MV-4-11 (cell line): Measurements from ENCODE around the gene RAPGEF6.
"Not testable (repeated sequence)": the region's sequence is repeated elsewhere in the genome, so short reads cannot be mapped to it uniquely, and the experiment has no call there.

Experiments
- DNase-seq: peaks from one replicate; lab custom pipeline; 2025; lab: John Stamatoyannopoulos, UW

The RAPGEF6 gene

DNA sequence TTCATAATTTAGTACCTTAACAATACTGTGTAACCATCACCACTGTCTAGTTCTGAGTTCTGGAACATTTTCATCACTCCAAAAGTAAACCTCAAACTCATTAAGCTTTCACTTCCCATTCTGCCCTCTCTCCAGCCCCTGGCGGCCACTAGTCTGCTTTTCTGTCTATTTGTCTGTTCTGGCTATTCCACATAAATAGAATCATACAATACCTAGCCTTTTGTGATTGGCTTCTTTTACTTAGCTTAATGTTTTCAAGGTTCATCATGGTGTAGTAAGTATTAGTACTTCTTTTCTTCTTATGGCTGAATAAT is 138.7 kb downstream of the RAPGEF6 start:
- DNase-seq = peak; percentile 72

DNA sequence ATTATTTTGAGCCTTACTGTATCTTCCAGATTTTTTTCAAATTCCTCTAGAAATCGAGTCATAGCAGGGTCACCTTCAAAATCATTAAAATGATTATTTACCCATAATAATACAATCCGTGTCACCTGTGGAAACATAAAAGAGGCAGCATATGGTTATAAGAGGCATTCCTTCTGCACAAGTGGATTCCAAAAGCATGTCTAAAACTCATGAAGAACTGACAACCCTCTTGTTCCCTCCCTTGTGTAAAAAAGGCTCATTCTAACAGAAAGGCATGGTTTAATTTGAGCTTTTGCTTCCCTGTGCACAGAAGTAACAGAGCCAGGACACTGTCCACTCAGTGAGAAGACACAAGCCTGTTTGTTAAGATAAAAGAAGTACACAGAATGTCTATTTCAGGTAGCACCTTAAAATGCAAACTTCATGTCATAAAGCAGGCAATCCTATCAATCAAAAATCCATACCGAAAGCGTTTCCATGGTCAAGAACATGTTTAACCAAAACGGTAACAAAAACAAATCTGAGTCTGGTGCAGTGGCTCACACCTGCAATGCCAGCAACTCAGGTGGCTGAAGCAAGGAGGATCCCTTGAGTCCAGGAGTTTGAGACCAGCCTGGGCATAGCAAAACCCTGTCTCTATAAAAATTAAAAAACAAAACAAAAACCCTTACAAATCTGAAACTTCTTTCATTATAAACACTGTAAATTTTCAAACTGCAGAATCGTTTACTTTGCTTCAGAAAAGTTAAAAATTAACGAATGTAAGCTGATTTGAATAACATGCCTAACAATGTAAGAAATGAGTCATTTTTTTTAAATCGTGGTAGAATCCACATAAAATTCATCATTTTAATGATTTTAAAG is 139.3 kb downstream of the RAPGEF6 start:
- DNase-seq = no peak

DNA sequence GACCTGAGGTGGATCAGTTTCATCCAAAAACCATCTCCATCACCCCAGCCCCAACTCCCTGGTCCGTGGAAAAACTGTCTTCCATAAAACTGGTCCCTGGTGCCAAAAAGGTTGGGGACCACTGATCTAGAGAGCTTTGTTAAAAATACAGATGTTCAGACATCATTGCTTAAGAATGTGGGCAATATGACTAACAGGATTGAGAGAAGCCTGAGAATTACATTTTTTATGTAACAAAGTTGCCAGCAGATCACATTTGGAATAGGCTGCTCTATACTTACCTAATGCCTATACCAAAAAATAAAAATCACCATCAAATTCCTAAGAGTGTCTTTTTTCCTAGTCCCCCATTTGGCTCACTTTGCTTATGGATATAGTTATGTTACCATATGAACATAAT is 143.3 kb downstream of the RAPGEF6 start:
- peak; percentile 22 for DNase-seq

DNA sequence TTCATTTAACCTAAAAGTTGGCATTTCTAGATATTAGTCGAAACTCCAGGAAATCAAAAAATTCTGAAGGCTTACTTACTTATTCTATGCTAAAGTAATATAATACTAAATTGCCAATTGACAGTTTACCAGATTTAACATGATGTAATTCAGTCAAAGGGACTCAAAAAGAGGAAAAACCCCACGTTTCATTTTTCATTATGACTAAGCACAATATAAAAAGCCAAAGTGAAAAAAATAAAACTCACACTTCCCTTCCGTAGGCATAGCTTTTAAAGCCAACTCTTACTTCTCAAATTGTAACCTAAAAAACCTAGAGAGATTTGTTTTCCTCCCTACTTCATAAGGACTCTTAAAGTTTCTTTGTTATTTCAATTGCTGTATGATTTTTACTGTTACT is 146.6 kb downstream of the RAPGEF6 start:
- peak; percentile 92 for DNase-seq

DNA sequence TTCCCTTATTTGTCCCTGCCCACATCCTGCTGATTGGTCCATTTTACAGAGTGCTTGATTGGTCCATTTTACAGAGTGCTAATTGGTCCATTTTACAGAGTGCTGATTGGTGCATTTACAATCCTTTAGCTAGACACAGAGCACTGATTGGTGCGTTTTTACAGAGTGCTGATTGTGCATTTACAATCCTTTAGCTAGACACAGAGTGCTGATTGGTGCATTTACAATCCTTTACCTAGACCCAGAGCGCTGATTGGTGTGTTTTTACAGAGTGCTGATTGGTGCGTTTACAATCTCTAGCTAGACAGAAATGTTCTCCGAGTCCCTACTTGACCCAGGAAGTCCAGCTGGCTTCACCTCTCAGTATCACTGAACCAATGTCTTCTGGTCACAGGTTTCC is 147.7 kb downstream of the RAPGEF6 start:
- DNase-seq = not testable (repeated sequence)

DNA sequence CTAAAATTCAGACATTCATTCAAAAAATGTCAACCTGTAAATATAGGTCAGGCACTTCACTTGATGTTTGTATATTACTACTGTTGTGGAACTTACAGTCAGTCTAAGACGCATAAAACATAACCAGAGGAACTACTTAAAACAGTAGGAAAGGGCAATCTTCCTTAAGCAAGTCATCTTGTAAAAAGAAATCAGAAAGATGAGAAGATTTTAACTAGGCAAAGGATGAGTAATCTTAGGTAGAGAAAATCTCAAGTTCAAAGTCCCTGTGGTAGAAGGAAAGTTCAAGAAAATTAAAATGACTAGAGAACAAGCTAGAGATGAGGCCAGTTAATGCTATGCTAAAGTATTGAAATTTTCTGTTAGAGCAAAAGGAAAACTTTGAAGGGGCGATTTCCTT is 152.4 kb downstream of the RAPGEF6 start:
- no peak for DNase-seq

DNA sequence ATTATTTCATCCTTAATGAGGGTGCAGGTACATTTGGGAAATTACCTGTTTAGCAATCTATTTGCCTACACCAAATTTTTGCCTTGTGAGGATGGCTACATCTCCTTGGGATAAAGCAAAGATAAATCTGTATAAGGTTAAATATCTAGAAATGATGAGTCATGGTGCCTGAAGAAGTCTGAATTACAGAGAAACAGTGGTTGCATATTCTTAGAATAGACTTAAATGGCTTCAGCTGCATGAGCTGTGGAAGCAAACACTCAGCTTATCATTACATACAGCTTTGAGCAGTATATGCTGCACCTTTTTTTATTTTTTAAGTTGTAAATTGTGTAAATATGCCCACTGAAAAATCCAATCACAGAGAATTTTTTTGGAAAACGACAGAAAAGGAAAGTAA is 153.5 kb downstream of the RAPGEF6 start:
- peak; percentile 31 for DNase-seq

DNA sequence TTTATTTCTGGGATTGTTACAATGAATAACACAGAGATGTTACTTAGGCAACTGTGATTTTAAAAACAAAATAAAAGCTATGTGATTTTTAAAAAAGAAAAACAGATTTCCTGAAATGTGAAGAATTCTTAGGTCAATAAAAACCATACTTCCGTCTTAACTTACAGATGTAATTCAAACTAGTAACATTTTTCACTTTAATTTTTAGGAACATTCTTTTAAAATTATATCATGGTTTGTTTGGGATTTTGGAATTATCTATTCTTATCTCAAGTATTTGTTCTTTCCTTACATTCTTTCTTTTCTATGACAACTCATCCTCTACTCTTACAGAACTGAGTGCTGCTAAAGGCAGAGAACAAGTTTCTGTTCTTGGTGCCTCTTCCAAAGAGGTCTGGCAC is 159.5 kb downstream of the RAPGEF6 start:
- DNase-seq = no peak

DNA sequence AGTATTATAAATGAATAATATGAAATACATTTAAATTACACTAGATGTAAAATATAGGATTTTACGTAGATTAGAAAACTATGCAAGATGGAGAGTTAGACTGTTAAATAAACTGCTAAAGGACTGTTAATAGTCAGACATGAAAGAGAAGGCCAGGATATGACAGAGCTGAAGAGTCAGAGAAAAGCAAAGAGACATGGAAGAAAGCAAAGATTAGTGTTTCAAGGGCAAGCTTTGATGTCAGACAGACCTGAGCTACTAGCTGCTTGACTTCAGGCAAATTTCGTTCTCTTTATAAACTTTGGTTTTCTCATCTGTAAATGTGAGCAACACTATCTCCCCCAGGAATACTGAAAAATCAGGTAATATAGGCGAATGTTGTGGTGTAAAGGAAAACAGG is 161.3 kb downstream of the RAPGEF6 start:
- DNase-seq = no peak

DNA sequence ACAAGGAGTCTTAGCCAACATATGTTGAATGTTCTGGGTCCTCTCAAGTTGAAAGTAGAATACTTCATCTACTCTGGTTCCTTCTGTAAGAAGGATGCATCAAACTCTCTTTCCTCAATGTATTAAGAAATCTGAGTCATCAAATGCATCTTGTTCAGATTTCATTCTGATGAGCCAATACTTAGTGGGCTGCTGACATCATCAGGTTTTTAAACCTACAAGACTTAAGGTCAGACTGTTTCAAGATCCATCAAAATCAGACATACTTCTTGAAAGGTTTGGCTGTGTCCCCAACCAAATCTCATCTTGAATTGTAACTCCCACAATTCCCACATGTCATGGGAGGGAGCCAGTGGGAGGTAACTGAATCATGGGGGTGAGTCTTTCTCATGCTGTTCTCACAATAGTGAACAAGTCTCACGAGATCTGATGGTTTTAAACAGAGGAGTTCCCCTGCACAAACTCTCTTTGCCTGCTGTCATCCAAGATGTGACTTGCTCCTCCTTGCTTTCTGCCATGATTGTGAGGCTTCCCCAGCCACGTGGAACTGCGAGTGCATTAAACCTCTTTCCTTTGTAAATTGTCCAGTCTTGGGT is 168.8 kb downstream of the RAPGEF6 start:
- peak; percentile 43 for DNase-seq

DNA sequence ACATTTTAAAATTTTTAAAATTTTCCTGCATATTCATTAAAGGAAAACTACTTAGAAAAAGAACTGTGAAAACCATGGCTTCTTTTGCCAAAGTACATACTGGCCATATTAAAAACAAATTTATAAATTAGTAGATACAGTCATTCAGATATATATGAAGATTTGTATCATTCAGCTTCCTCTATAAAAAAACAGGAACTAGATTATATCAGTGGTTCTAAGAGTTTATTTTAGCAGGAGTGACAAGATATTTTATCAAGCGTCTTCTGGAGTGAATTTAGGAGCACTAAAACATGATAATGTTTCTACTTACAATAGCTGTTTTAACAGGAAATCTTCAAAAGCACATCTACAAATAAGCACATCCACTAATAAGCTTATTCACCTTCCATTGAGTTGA is 171.4 kb downstream of the RAPGEF6 start:
- peak; percentile 40 for DNase-seq

DNA sequence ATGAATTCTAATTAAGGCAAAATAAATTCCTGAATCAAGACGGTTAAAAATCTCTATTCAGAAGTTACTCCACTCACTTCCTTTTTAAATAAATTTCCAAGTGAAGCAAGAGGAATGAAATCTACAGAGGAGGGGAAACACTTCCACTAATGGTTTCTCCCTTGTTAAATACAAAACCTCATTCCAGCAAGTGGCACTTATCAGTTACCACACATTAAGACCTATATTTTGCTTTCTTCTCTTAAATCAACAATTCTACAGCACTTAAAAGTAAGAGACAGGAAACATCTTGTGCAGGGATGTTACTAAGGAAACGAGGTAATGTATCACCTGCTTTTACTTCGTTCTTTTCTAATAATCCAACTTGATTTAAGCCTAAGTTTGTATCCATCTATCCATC is 172.6 kb downstream of the RAPGEF6 start:
- no peak for DNase-seq

DNA sequence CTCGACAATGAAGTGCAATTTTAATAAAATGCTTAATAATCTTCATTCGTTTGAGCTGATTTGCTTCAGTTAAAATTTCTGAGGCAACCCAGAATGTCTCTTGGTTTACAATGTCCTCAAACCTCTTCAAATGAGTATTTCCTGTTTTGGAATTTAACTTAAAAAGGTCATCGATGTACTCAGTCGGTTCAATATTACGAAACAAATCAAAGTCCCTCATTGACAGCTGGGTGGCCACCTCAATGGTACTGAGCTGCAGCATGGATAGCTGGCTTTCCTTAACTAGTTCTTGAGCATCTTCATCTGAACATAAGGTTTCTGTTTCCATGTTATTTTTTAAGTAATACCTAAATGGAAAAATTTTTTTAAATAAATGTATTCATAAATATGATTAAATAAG is 173.3 kb downstream of the RAPGEF6 start:
- DNase-seq = no peak

DNA sequence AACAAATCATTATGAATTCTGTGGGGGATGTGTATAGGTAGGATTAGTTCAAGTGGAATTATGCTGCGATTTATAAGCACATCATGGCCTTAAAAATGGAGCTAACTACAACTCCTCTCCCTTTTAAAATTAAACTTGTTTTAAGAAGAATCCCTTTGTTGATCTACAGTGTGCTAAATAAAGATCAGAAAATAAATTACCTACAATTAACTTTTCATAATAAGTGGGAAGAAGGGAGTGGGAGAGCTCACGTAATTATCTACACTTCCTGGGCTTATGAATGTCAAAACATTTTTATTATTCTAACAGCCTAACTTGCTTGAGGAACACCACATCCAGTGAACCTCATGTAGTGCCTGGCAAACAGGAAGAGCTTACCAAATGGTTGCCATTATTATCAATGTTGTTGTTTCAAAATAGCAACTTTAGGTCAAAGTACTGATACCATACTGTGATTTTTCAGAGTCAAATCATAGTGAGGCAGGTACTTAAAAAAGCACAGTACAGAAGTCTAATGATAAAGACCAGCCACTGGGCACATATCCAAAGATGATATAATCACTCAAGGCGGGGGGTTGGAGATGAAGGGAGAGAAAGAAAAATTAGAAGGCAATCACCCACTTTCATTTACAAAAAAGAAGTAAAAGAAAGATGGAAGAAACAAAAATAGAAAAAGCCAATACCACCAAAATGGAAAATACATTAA is 174.0 kb downstream of the RAPGEF6 start:
- DNase-seq = no peak

DNA sequence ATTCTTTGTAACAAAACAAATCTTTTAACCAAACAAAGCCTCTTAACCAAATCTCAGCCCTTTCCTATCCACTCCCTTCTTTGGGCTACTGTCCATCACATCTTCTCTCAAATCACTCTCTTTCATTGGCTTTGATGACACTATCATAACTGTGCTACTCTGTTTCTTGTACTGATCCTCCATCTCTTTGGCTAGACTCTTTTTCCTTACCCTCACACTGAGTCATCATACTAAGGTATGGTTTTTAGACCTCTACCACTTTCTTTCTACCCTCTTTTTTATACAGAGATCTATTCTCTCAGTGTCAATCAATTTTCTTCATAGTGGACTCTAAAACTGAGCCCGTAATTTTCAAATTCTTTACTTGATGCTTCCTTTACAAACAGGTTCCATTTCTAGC is 174.9 kb downstream of the RAPGEF6 start:
- no peak for DNase-seq

DNA sequence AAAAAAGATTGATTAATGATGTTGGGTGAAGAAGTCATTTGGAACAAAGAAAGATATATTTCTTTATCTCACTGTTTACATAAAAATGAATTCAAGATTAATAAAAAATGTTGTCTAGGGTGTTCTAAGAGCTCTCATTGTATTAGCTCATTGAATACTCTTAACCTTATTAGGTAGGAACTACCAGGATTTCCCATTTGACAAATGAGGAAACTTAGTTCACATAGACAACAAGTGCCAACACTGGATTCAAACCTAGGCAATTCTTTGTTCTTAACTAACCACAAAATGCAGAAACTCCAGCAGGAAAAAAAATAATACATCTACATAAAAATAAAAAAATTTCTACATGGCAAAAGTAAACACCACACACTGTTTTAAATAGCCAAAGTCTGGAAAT is 175.8 kb downstream of the RAPGEF6 start:
- no peak for DNase-seq

DNA sequence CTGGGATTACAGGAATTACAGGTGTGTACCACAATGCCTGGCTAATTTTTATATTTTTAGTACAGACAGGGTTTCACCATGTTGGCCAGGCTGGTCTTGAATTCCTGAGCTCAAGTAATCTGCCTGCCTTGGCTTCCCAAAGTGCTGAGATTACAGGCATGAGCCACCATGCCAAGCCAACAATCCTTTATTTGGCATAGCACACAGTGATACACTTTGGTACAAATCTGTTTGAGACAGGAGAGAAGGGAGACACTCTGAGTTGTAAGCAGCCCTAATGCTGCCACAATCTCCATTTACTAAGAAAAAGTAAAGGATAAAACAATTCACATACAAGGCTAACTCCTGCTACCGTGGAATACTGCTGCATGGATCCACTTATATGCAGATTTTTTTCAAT is 177.8 kb downstream of the RAPGEF6 start:
- no peak for DNase-seq

DNA sequence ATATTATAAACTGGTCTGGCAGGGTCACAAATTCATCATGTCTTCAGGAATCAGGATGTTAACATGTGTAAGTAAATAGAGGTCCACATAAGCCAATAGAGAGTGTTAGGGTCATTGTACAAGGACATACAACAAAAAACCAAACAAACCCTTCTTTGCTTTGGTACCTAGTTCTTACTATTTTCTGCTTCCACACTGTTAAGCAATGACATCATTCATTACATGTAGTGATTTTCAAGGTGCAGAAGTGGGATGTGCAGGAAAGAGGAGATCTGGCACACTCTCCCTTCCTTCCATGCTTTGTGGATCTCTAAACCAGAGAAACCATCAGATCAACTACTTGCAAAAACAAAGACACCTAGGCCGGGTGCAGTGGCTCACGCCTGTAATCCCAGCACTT is 184.1 kb downstream of the RAPGEF6 start:
- no peak for DNase-seq

DNA sequence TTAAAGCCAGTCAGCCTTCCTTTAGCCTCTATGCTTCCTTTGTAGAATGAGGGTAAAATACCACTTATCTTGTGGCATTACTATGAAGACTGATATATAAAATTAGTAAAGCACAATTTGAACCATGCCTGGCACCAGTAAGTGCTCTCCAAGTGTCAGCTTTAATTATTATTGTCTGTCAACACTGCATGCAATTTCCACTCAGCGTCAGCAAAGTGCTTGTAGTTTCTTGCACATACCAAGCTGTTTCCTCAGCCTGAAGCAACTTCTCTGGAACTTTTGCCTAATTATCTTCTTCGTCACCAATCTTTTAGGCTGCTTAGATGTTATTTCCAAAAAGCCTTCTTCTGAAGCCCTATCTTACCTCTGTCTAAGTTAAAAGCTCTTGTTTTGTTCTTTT is 193.8 kb downstream of the RAPGEF6 start:
- no peak for DNase-seq

DNA sequence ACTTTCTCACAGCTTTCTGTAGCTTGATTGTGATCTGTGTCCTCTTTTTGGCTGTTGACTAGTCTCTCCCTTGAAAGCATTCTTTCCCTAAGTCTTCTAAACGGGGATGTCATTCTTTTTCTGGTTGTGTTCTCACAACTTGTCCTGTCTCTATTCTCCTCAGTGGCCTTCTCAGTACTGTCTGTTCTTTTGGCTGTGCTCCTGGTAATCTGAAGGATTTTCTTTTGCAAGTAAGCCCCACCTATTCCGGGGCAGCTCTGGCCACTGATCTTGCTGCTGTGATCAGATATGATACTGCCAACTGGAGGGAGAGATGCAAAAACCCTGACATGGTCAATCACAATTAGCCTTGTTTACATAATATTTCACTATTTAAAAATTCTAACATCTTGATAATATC is 198.9 kb downstream of the RAPGEF6 start:
- no peak for DNase-seq

DNA sequence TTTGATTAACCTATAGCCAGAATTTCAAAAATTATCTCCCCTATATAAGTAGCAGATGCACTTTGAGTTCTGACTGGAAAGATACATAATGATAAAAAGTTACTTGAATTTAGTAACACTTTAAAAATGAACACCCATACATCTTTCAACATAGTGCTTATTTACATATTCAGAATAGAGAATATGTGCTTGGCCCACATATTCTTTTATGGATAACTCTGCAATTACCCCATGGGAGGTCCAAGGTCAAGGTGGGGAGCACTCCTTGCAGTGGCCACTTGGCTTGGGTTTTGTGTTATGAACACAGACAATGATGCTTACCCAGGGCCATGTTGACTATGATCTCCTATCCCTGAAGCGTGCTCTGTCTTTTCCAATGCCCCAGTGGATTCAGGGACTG is 201.9 kb downstream of the RAPGEF6 start:
- DNase-seq = no peak

DNA sequence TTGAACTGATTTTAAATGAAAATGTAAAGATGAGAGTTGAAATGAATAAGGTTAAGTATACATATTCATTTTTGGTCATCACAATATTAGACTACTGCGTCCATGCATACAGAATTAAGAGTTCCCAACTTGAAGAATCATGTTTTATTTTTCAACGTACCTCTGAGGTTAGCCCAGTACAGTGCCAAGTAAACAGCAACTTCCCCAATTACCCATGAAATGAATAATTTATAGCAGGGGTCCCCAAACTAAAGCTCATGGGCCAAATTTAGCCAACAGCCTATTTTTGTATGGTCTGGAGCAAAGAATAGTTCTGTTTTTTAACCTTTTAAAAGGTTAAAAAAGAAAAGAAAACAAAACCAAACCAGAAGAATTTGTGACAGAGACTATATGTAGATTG is 203.2 kb downstream of the RAPGEF6 start:
- DNase-seq = no peak

DNA sequence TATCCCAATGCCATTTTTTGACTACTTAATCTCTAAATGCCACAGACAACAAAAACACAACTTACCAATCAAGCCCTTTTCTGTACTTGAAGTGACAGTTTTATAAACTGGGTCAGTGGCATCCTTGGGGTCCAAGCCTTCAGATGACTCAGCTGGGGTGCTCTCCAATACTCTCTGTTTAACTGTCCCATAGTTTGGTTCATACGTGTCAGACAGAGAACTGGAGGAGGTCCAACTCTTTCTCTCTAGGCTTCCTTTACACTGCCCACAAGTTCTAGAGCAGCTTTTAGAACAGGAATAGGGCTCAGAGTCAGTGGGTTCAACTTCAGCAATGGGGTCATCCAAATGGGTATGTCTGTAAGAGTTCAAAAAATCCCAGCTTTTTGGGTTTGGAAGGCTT is 204.2 kb downstream of the RAPGEF6 start:
- no peak for DNase-seq
